OCI-LY3 (cell line): ENCODE measurements around the gene SMAD6.

Experiments used
- H2AFZ ChIP-seq: fragments of 200-600, 300-600 bp; shearing (Covaris generic); 2 replicates; pipeline ENCODE4 v1.6.0; 2014; ENCODE audit warnings: antibody characterized with exemption, low read depth, low read length
- H3K27ac ChIP-seq: fragments of 200-600, 300-600 bp; sonication (generic); 2 replicates; pipeline ENCODE4 v1.5.1; 2014; ENCODE audit warnings: mild to moderate bottlenecking, low read length, moderate library complexity, mixed read lengths
- H3K27me3 ChIP-seq: fragments of 200-600, 300-600 bp; sonication (generic); 2 replicates; pipeline ENCODE4 v1.6.1; 2014; ENCODE audit warnings: low read depth, low read length, mixed read lengths
- H3K36me3 ChIP-seq: fragments of 200-600, 300-600 bp; sonication (generic); replicated peaks from 2 replicates; pipeline ENCODE3; 2014; ENCODE audit warnings: low read depth, low read length, mixed read lengths
- H3K4me1 ChIP-seq: fragments of 300-600, 200-600 bp; sonication (generic); 2 replicates; pipeline ENCODE4 v1.6.1; 2014; ENCODE audit warnings: low read length, mixed read lengths
- H3K4me2 ChIP-seq: fragments of 200-600, 300-600 bp; sonication (generic); 2 replicates; pipeline ENCODE4 v1.6.1; 2014; ENCODE audit warnings: low read length, mixed read lengths
- H3K4me3 ChIP-seq: fragments of 300-600, 200-600 bp; sonication (generic); 2 replicates; pipeline ENCODE4 v1.5.1; 2014; ENCODE audit warnings: antibody characterized with exemption, mild to moderate bottlenecking, low read length, moderate library complexity
- H3K79me2 ChIP-seq: fragments of 300-600, 200-600 bp; shearing (Covaris generic); 2 replicates; pipeline ENCODE4 v1.6.1; 2014; ENCODE audit warnings: mild to moderate bottlenecking, low read length, mixed read lengths
- H3K9ac ChIP-seq: fragments of 300-600, 200-600 bp; shearing (Covaris generic); 2 replicates; pipeline ENCODE4 v1.6.0; 2014; ENCODE audit warnings: mild to moderate bottlenecking, low read length, moderate library complexity
- H3K9me3 ChIP-seq: fragments of 200-600, 300-600 bp; shearing (Covaris generic); 2 replicates; pipeline ENCODE4 v1.6.1; 2014; ENCODE audit warnings: low read length, mixed read lengths; ENCODE audit not compliant: insufficient read depth
- H4K20me1 ChIP-seq: fragments of 200-600, 300-600 bp; sonication (generic); 2 replicates; pipeline ENCODE4 v1.6.1; 2016; ENCODE audit warnings: low read length, mixed read lengths; ENCODE audit not compliant: insufficient read depth
- CTCF ChIP-seq: fragments of 200-600, 300-600 bp; sonication (generic); IDR thresholded peaks from 2 replicates; pipeline ENCODE4 v1.5.1; 2014; ENCODE audit warnings: antibody characterized with exemption, low read length, low read depth
- EZH2phosphoT487 ChIP-seq: fragments of 200-600 bp; shearing (Covaris generic); IDR thresholded peaks from 2 replicates; pipeline ENCODE4 v1.6.1; 2018; ENCODE audit warnings: antibody characterized with exemption, mixed run types, low read depth

SMAD6 gene

DNA sequence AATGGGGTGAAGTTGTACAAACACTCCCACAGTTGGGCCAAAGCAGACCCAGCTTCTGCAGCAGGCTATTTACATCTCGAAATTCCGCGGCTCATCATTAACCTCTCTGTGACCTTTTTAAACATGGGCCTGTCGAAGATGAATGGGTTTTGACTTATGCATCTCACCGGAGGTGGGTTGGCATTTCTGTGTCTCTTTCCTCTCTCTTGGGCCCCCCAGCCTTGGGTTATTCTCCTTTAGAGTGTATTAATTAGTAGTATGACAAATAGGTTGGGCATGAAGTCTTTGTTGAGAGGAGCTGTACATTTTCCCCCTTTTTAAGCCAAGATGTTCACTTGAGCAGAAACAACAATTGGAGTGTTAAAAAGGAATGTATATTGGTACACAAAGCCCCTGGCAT, 9.8 kb downstream of the SMAD6 start:
- no peaks in the 10 kb centered on the region for H3K36me3 ChIP-seq
- H3K27ac ChIP-seq: no peak overlapping the region
- peaks cover 9% of the 10 kb centered on the region for H3K4me1 ChIP-seq

GRCh38 chr15:66713843-66714508, 11.9 kb downstream of the SMAD6 start:
- H3K4me3 ChIP-seq: no peak overlapping the region
- H3K79me2 ChIP-seq: no peaks in the 10 kb centered on the region
- H3K27ac ChIP-seq: no peak overlapping the region
- peak overlapping the region; percentile 25 for H3K4me2 ChIP-seq
- peaks cover 9% of the 10 kb centered on the region for H3K4me1 ChIP-seq
- H3K36me3 ChIP-seq: no peaks in the 10 kb centered on the region
- H3K27me3 ChIP-seq: no peaks in the 10 kb centered on the region
- no peak overlapping the region for H2AFZ ChIP-seq
- no peaks in the 10 kb centered on the region for H4K20me1 ChIP-seq
- no peaks in the 10 kb centered on the region for H3K9me3 ChIP-seq
- TF ChIP-seq CTCF: no peak
- no peak for TF ChIP-seq EZH2phosphoT487
- no peak overlapping the region for H3K9ac ChIP-seq

More for the DNA sequence above, 9.8 kb downstream of the SMAD6 start:
- Histone ChIP-seq H3K9me3 (no peaks in the 10 kb centered on the region), H3K79me2 (no peaks in the 10 kb centered on the region), H3K4me2 (no peak overlapping the region), H4K20me1 (no peaks in the 10 kb centered on the region), H3K4me3 (no peak overlapping the region), H3K27me3 (no peaks in the 10 kb centered on the region), H3K9ac (no peak overlapping the region), H2AFZ (no peak overlapping the region)
- TF ChIP-seq EZH2phosphoT487 (no peak), CTCF (no peak)

- no peak overlapping the region for H3K4me3 ChIP-seq
- H2AFZ ChIP-seq: no peak overlapping the region
- no peak for TF ChIP-seq CTCF
- no peak for TF ChIP-seq EZH2phosphoT487
- no peak overlapping the region for H3K9ac ChIP-seq
- peaks cover 9% of the 10 kb centered on the region for H3K4me1 ChIP-seq
- no peaks in the 10 kb centered on the region for H3K36me3 ChIP-seq
- H3K9me3 ChIP-seq: no peaks in the 10 kb centered on the region
- peak overlapping the region; percentile 25 for H3K4me2 ChIP-seq
- no peak overlapping the region for H3K27ac ChIP-seq
- H3K27me3 ChIP-seq: no peaks in the 10 kb centered on the region
- no peaks in the 10 kb centered on the region for H4K20me1 ChIP-seq
- H3K79me2 ChIP-seq: no peaks in the 10 kb centered on the region
Observed at GRCh38 chr15:66714543-66714981, 12.5 kb downstream of the SMAD6 start.

DNA sequence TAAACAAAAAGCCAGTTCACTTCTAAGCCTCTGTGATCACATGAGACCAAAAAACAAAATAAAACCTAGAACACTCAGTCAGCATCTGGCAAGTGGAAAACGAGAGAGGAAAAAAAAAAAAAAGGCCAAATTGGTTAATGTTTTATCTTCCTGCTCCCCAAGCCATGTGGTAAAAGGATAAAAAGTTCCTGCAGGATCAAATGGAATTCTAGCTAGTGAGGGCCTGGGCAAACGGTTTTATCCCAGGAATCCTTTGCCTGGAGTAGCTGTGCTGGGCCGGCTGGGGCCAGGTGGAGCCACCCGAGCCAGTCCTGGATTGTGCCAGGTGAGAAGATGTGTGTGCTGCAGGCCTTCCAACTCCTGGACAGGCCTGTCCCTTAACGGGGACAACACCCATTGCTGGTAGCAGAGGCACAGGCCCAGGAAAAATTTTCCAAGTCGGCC, 13.2 kb downstream of the SMAD6 start:
- H3K36me3 ChIP-seq: no peaks in the 10 kb centered on the region
- no peak overlapping the region for H3K4me2 ChIP-seq
- H3K4me3 ChIP-seq: no peak overlapping the region
- no peaks in the 10 kb centered on the region for H3K27me3 ChIP-seq
- no peak for TF ChIP-seq CTCF
- TF ChIP-seq EZH2phosphoT487: no peak
- no peak overlapping the region for H3K9ac ChIP-seq
- H4K20me1 ChIP-seq: no peaks in the 10 kb centered on the region
- no peak overlapping the region for H3K27ac ChIP-seq
- H3K79me2 ChIP-seq: no peaks in the 10 kb centered on the region
- H3K9me3 ChIP-seq: no peaks in the 10 kb centered on the region
- H2AFZ ChIP-seq: no peak overlapping the region
- H3K4me1 ChIP-seq: peaks cover 9% of the 10 kb centered on the region
